HEK293 (cell line): Measurements from ENCODE around the gene DLX4.

Experiments
- CTCF ChIA-PET: fragments of 350-600 bp; formaldehyde crosslinking; extraction: SDS; loops from one replicate; lab custom pipeline; 2021; ENCODE audit warnings: antibody characterized with exemption; lab: Yijun Ruan, JAX
- POLR2A ChIA-PET: fragments of 300-600 bp; formaldehyde crosslinking; extraction: SDS; loops from one replicate; lab custom pipeline; 2020; ENCODE audit warnings: antibody characterized with exemption, inconsistent platforms; lab: Yijun Ruan, JAX
- H3K27ac ChIP-seq: fragments of 200-500 bp; sonication (Bioruptor generic); 2 replicates; pipeline ENCODE4 v1.5.1; 2014; ENCODE audit warnings: low read depth, low read length, control low read depth, inconsistent platforms; ENCODE audit errors: extremely low read depth
- H3K36me3 ChIP-seq, 2 experiments: fragments of 200-500 bp in 1 of 2; sonication (Bioruptor generic) in 1 of 2; 1 replicate in 1 of 2; 2 replicates in 1 of 2; pipeline ENCODE4 v1.5.1; 2014 to 2017; ENCODE audit warnings: inconsistent platforms in 2 of 2, low read length in 2 of 2; ENCODE audit not compliant: control insufficient read depth in 2 of 2, insufficient read depth in 1 of 2
- H3K4me1 ChIP-seq: fragments of 200-500 bp; sonication (Bioruptor generic); 2 replicates; pipeline ENCODE4 v1.5.1; 2014; ENCODE audit warnings: mild to moderate bottlenecking, low read length, inconsistent platforms; ENCODE audit not compliant: control insufficient read depth, insufficient read depth
- H3K4me3 ChIP-seq: 2 replicates; pipeline ENCODE4 v1.5.1; 2011; ENCODE audit warnings: low read depth, mild to moderate bottlenecking, control low read depth, low read length, moderate library complexity
- H3K9me3 ChIP-seq: fragments of 200-500 bp; sonication (Bioruptor generic); 2 replicates; pipeline ENCODE4 v1.5.1; 2014; ENCODE audit warnings: low read depth, low read length, inconsistent platforms; ENCODE audit not compliant: control insufficient read depth, insufficient read depth
- BCL11B ChIP-seq: fragments of 450-650 bp; formaldehyde crosslinking; IDR thresholded peaks from 2 replicates; pipeline ENCODE4 v1.5.1; 2016; ENCODE audit warnings: low read depth, missing biosample characterization, missing genetic modification characterization
- GLIS1 ChIP-seq: fragments of 450-650 bp; formaldehyde crosslinking; IDR thresholded peaks from 2 replicates; pipeline ENCODE4 v1.5.1; 2016; ENCODE audit warnings: missing biosample characterization, missing genetic modification characterization
- PBX3 ChIP-seq: sonication (generic); formaldehyde crosslinking; IDR thresholded peaks from 2 replicates; pipeline ENCODE4 v1.8.1; 2022; ENCODE audit warnings: mild to moderate bottlenecking, moderate library complexity, missing genetic modification reagents
- SCRT2 ChIP-seq: fragments of 450-650 bp; formaldehyde crosslinking; IDR thresholded peaks from 2 replicates; pipeline ENCODE4 v1.5.1; 2016; ENCODE audit warnings: missing biosample characterization, missing genetic modification characterization
- TCF7L2 ChIP-seq: IDR thresholded peaks from 2 replicates; pipeline ENCODE4 v1.6.1; 2011; ENCODE audit warnings: low read depth, mild to moderate bottlenecking, inconsistent platforms, low read length, moderate library complexity, borderline replicate concordance
- TRIM28 ChIP-seq: IDR thresholded peaks from 2 replicates; pipeline ENCODE4 v1.6.1; 2011; ENCODE audit warnings: low read length, control low read depth, borderline replicate concordance
- ZBTB11 ChIP-seq: fragments of 450-650 bp; formaldehyde crosslinking; conservative IDR thresholded peaks from 2 replicates; pipeline ENCODE4 v1.5.1; 2016; ENCODE audit warnings: low read depth, missing biosample characterization, missing genetic modification characterization
- ZIC2 ChIP-seq: fragments of 450-650 bp; formaldehyde crosslinking; IDR thresholded peaks from 2 replicates; pipeline ENCODE4 v1.5.1; 2016; ENCODE audit warnings: missing biosample characterization, missing genetic modification characterization
- ZNF2 ChIP-seq: fragments of 450-650 bp; formaldehyde crosslinking; IDR thresholded peaks from 2 replicates; pipeline ENCODE4 v1.5.1; 2016; ENCODE audit warnings: missing biosample characterization, missing genetic modification characterization
- ZNF223 ChIP-seq: fragments of 450-650 bp; formaldehyde crosslinking; IDR thresholded peaks from 2 replicates; pipeline ENCODE4 v1.5.1; 2016; ENCODE audit warnings: missing biosample characterization, missing genetic modification characterization
- ZNF366 ChIP-seq: fragments of 450-650 bp; formaldehyde crosslinking; conservative IDR thresholded peaks from 2 replicates; pipeline ENCODE4 v1.5.1; 2016; ENCODE audit warnings: missing biosample characterization, missing genetic modification characterization
- ZNF560 ChIP-seq: fragments of 450-650 bp; formaldehyde crosslinking; IDR thresholded peaks from 2 replicates; pipeline ENCODE4 v1.5.1; 2017; ENCODE audit warnings: missing biosample characterization, missing genetic modification characterization, borderline replicate concordance
- ZNF571 ChIP-seq: fragments of 450-650 bp; formaldehyde crosslinking; IDR thresholded peaks from 2 replicates; pipeline ENCODE4 v1.5.0; 2017; ENCODE audit warnings: missing biosample characterization, missing genetic modification characterization
- ZSCAN16 ChIP-seq: fragments of 450-650 bp; formaldehyde crosslinking; IDR thresholded peaks from 2 replicates; pipeline ENCODE4 v1.5.1; 2016; ENCODE audit warnings: missing biosample characterization, missing genetic modification characterization
- TF ChIP-seq, protein P1 (sequence below): fragments of 450-650 bp; formaldehyde crosslinking; IDR thresholded peaks from 2 replicates; pipeline ENCODE4 v1.5.0; 2017; ENCODE audit warnings: missing biosample characterization, missing genetic modification characterization, borderline replicate concordance
- TF ChIP-seq, protein P2 (sequence below): fragments of 450-650 bp; formaldehyde crosslinking; IDR thresholded peaks from 2 replicates; pipeline ENCODE4 v1.5.1; 2016; ENCODE audit warnings: missing biosample characterization, missing genetic modification characterization
- TF ChIP-seq, protein P3 (sequence below): fragments of 450-650 bp; formaldehyde crosslinking; IDR thresholded peaks from 2 replicates; pipeline ENCODE4 v1.5.1; 2017; ENCODE audit warnings: missing biosample characterization, mild to moderate bottlenecking, missing genetic modification characterization, moderate library complexity
- TF ChIP-seq, protein P4 (sequence below): fragments of 450-650 bp; formaldehyde crosslinking; IDR thresholded peaks from 2 replicates; pipeline ENCODE4 v1.5.1; 2016; ENCODE audit warnings: missing biosample characterization, missing genetic modification characterization

DLX4 gene

DNA sequence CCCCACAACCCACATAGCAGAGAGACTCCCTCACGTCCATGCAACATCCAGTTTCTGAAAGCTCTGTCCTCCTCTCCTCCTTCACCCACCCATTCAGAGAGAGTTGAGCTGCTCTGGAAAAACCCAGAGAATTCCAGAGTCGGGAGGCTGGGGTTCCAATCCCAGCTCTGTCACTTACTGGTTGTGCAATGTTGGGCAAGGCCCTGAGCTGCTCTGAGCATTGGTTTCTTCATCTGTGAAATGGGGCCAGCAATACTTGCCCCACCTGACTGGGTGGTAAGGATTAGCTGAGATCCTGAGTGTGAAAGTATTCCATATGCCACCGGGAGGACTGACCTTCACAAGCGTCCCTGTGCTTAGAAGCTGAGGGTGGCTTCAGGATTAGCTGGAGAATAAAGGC lies 12.2 kb upstream of the DLX4 start:
- TF ChIP-seq ZNF560 (no peak), ZNF2 (tag by site-specific recombination) (no peak), PBX3 (no peak), TCF7L2 (no peak), ZBTB11 (tag by site-specific recombination) (no peak), ZSCAN16 (tag by site-specific recombination) (no peak), ZNF571 (no peak), TRIM28 (no peak)
- TF ChIP-seq, protein P1, sequence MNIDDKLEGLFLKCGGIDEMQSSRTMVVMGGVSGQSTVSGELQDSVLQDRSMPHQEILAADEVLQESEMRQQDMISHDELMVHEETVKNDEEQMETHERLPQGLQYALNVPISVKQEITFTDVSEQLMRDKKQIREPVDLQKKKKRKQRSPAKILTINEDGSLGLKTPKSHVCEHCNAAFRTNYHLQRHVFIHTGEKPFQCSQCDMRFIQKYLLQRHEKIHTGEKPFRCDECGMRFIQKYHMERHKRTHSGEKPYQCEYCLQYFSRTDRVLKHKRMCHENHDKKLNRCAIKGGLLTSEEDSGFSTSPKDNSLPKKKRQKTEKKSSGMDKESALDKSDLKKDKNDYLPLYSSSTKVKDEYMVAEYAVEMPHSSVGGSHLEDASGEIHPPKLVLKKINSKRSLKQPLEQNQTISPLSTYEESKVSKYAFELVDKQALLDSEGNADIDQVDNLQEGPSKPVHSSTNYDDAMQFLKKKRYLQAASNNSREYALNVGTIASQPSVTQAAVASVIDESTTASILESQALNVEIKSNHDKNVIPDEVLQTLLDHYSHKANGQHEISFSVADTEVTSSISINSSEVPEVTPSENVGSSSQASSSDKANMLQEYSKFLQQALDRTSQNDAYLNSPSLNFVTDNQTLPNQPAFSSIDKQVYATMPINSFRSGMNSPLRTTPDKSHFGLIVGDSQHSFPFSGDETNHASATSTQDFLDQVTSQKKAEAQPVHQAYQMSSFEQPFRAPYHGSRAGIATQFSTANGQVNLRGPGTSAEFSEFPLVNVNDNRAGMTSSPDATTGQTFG: no peak
- TF ChIP-seq, all 188 proteins: peak for 0
- Histone ChIP-seq H3K4me1 (no peaks in the 10 kb centered on the region), H3K27ac (no peak overlapping the region), H3K36me3 (no peaks in the 10 kb centered on the region), H3K9me3 (no peaks in the 10 kb centered on the region), H3K4me3 (no peak overlapping the region)
- POLR2A ChIA-PET: interaction anchor here (1.7 to 2.0 kb wide), 2 partner anchors 22 to 38 kb away, joined by 8 read pairs; partner anchors contain the start of gene DLX3
- CTCF ChIA-PET: interaction anchor here (0.7 to 5.7 kb wide), 6 partner anchors 14 to 112 kb away, joined by 3 to 86 read pairs (median 3); partner anchors contain the start of gene DLX3

- POLR2A ChIA-PET: interaction anchor here (1.7 to 2.0 kb wide), 2 partner anchors 22 to 38 kb away, joined by 8 read pairs; partner anchors contain the start of gene DLX3
- Histone ChIP-seq H3K36me3 (no peaks in the 10 kb centered on the region), H3K4me3 (no peak overlapping the region), H3K27ac (no peak overlapping the region), H3K4me1 (no peaks in the 10 kb centered on the region), H3K9me3 (no peaks in the 10 kb centered on the region)
- CTCF ChIA-PET: interaction anchor here (1.3 to 5.7 kb wide), 2 partner anchors 14 to 40 kb away, joined by 3 to 86 read pairs; partner anchors contain the start of gene DLX3
- no peak for TF ChIP-seq ZIC2 (tag by site-specific recombination)
Observed at GRCh38 chr17:49957350-49957749, 11.6 kb upstream of the DLX4 start.

DNA sequence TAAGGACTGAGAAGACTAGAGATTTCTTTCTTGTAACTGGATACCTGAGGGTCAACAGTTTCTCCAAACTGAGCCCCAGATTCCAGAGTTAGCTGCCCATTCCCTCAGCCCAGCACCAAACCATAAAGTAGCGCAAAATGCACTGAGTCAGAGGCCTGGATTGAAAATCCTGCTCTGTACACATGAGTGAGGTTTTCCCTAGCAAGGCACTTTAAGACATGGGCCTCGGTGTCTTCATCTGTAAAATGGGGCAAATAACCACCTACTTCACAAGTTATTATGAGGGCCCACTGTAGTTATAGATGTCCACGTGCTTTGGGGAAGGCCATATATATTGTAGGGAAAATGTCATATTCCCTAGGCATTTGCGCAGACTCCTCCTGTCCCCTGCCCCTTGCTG lies 10.3 kb upstream of the DLX4 start:
- CTCF ChIA-PET: interaction anchor here (1.3 to 5.7 kb wide), 2 partner anchors 38 to 97 kb away, joined by 3 to 86 read pairs; partner anchors contain the start of gene DLX3
- Histone ChIP-seq H3K27ac (no peak overlapping the region), H3K4me1 (no peaks in the 10 kb centered on the region), H3K4me3 (no peak overlapping the region), H3K36me3 (no peaks in the 10 kb centered on the region), H3K9me3 (no peaks in the 10 kb centered on the region)
- POLR2A ChIA-PET: interaction anchor here (0.5 kb wide), 1 partner anchor 36 kb away, joined by 3 read pairs; the partner anchor contains the start of gene DLX3
- TF ChIP-seq BCL11B (tag by site-specific recombination) (no peak), ZNF366 (tag by site-specific recombination) (no peak), GLIS1 (tag by site-specific recombination) (no peak), SCRT2 (tag by site-specific recombination) (no peak), ZNF223 (no peak)
- TF ChIP-seq, protein P2, sequence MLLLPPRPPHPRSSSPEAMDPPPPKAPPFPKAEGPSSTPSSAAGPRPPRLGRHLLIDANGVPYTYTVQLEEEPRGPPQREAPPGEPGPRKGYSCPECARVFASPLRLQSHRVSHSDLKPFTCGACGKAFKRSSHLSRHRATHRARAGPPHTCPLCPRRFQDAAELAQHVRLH (tag by site-specific recombination): no peak
- TF ChIP-seq, protein P3, sequence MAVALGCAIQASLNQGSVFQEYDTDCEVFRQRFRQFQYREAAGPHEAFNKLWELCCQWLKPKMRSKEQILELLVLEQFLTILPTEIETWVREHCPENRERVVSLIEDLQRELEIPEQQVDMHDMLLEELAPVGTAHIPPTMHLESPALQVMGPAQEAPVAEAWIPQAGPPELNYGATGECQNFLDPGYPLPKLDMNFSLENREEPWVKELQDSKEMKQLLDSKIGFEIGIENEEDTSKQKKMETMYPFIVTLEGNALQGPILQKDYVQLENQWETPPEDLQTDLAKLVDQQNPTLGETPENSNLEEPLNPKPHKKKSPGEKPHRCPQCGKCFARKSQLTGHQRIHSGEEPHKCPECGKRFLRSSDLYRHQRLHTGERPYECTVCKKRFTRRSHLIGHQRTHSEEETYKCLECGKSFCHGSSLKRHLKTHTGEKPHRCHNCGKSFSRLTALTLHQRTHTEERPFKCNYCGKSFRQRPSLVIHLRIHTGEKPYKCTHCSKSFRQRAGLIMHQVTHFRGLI (tag by site-specific recombination): no peak
- TF ChIP-seq, protein P4, sequence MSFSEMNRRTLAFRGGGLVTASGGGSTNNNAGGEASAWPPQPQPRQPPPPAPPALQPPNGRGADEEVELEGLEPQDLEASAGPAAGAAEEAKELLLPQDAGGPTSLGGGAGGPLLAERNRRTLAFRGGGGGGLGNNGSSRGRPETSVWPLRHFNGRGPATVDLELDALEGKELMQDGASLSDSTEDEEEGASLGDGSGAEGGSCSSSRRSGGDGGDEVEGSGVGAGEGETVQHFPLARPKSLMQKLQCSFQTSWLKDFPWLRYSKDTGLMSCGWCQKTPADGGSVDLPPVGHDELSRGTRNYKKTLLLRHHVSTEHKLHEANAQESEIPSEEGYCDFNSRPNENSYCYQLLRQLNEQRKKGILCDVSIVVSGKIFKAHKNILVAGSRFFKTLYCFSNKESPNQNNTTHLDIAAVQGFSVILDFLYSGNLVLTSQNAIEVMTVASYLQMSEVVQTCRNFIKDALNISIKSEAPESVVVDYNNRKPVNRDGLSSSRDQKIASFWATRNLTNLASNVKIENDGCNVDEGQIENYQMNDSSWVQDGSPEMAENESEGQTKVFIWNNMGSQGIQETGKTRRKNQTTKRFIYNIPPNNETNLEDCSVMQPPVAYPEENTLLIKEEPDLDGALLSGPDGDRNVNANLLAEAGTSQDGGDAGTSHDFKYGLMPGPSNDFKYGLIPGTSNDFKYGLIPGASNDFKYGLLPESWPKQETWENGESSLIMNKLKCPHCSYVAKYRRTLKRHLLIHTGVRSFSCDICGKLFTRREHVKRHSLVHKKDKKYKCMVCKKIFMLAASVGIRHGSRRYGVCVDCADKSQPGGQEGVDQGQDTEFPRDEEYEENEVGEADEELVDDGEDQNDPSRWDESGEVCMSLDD (tag by site-specific recombination): no peak
